CD4-positive, alpha-beta T cell treated with Interleukin-4 for 1 hour (primary cell): ENCODE measurements around the gene FCGR3A.

Experiments used
- DNase-seq, 2 donors: peaks; one replicate each; pipeline ENCODE4 v3.0.0-alpha.2; 2020 to 2022

FCGR3A gene

DNA sequence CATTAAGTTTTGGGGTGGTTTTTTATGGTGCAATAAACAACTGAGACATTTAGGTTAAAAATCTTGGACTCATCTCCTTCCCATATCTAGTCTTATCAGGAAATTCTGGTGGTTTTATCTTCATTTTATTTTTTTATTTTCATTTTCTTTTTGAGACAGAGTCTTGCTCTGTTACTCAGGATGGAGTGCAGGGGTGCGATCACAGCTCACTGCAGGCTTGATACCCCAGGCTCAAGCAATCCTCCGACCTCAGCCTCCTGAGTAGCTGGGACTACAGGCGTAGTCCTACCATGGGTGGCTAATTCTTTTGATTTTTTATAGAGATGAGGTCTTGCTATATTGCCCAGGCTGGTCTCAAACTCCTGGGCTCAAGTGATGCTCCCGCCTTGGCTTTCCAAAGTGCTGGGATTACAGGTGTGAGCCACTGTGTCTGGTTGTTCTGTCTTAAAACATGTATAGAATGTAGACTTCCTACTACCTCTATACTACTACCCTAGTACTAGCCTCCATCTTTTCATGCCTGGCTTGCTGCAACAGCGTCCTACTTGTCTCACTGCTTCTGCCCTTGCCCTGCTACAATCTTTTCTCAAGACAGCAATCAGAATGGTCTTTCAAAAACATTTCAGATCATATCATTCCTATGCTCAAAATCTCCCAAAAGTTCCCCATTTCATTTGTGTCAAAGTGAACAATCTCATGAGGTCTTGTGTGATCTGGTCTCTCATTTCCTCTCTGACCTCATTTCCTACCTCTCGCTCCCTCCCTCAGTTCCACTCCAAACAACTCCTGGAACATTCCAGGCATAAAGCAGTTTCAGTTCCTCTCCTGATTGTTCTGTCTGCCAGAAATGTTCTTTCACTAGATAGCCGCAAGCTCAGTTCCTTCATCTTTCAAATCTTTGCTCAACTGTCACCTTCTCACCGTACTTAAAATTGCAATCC, 50.2 kb downstream of the FCGR3A start:
- no peak for DNase-seq

DNA sequence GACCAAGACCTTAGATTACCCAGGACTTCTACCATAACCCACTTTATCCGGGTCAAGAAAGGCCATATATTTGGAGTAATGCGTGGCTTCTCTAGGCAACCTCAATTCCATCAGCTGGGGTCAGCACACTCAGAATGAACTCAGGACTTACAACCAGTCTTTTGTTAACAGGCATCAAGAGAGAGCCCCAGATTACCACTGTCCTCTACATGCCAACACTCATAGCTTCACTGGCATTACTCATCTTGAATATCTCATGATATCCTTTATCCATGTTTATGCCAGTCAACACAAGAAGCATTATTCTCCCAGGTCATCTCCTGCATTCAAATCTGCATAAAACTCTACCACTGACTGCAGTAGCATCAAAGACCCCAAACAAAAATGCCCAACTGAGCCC, 51.0 kb downstream of the FCGR3A start:
- no peak for DNase-seq

DNA sequence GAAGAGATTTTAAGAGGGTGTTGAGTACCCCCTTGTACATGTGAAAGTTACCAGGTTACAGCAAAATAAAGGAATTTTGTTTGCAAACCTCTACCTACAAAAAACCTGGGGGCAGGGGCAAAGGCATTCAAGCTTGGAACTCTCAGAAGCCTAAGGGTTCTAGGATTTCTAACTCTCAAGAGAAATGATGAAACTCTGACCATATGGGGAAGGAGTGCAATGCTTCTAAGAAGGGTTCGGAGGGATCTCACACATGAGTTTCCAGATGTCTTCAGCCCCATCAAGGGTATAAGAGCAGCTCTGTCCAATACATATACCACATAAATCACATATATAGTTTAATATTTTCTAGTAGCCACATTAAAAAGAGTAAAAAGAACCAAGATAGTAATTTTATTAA, 51.7 kb downstream of the FCGR3A start:
- DNase-seq: no peak

DNA sequence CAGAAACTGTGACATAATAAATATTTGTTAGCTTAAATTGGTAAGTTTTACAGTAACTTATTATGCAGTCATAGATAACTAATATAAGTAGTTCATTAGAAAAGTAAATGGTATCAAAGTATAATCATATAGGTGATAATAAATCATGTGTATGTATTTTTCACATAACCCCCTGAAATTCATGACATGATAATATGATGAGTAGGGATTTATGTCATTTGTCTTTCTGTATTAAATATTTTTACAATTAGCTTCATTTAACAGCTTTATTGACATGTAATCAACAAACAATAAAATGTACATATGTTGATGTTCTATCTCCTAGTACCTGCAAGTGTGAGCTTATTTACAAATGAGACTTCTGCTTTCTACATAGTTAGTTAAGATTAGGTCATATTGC, 54.1 kb downstream of the FCGR3A start:
- no peak for DNase-seq

DNA sequence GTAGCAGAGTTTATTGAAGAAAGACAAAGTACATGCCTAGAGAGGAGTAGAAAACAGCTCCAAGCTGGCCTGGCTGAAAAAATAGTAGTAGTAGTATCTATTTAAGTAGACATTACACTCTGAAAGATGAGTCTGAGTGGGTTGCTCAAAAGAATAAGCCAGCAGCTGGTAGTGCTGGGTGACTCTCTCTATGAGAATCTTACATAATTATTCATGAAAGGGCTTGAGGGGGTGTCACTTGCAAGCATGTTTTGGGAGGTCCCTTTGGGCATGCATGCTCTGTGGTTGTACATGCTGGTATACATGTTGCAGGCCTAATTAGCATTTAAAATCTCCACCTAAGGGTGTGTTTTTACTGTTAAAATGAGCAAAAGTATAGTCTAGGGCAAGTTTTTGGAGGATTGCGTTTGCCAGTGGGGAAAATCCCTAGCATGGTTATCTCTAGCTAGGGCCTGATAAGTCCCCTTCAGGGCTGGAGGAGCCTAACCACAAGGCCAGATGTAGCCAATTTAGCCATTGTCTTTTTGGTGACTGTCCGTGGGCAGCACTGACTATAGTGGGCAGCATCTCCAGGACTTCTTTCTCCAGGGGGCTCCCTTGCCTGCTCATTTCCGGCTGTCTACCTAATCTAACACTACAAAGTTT, 55.4 kb downstream of the FCGR3A start:
- DNase-seq: no peak

DNA sequence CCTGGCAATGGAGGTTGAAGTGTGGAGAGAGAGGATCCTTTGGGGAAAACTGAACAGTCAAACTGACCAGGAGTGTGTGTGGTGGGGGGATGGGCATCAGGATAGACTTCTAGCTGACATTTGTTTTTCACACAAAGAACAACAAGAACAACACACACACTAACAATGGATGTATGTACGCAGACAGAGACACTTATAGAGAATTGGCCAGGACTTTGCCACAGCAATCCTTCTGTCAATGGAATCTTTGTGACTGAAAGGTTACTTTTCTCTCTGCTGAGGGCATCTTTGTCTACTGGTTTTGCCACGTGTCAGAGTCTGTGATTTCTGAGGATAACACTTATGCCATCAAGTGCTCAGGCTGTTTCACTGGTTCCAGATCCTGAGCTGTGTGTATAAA, 56.8 kb downstream of the FCGR3A start:
- DNase-seq: no peak
